DND-41 (cell line): ENCODE data around the gene MRPS23.

Experiments
- ATAC-seq: fragments of 200-7000 bp; cut with Tn5 transposase; 3 replicates; pipeline ENCODE4 v1.9.1; 2021; ENCODE audit warnings: low read depth; ENCODE audit not compliant: insufficient read depth
- DNase-seq: peaks from one replicate; pipeline ENCODE4 v3.0.0-alpha.2; 2020
- H2AFZ ChIP-seq: 2 replicates; pipeline ENCODE4 v1.6.0; 2012; ENCODE audit warnings: low read depth, low read length
- H3K27ac ChIP-seq: 2 replicates; pipeline ENCODE4 v1.5.1; 2012; ENCODE audit warnings: low read length, inconsistent platforms
- H3K27me3 ChIP-seq: fragments of 200-600 bp; sonication (generic); 2 replicates; pipeline ENCODE4 v1.6.0; 2012; ENCODE audit warnings: low read length, mild to moderate bottlenecking, inconsistent platforms; ENCODE audit not compliant: insufficient read depth, poor library complexity
- H3K36me3 ChIP-seq: 2 replicates; pipeline ENCODE4 v1.5.1; 2012; ENCODE audit warnings: low read length, inconsistent platforms; ENCODE audit not compliant: insufficient read depth
- H3K4me1 ChIP-seq: 2 replicates; pipeline ENCODE4 v1.5.1; 2012; ENCODE audit warnings: mild to moderate bottlenecking, low read length; ENCODE audit not compliant: insufficient read depth
- H3K4me2 ChIP-seq: 2 replicates; pipeline ENCODE4 v1.6.0; 2012; ENCODE audit warnings: mild to moderate bottlenecking, moderate library complexity, low read length, inconsistent platforms; ENCODE audit not compliant: insufficient read depth
- H3K4me3 ChIP-seq, 2 experiments: fragments of 200-600 bp in 1 of 2; shearing (Covaris generic) in 1 of 2; 2 replicates each; pipeline ENCODE4 v1.5.1; 2012 to 2016; ENCODE audit warnings: inconsistent platforms in 2 of 2, low read length in 2 of 2, mild to moderate bottlenecking in 2 of 2, low read depth in 1 of 2, moderate library complexity in 1 of 2
- H3K79me2 ChIP-seq: 2 replicates; pipeline ENCODE4 v1.6.0; 2012; ENCODE audit warnings: low read length, inconsistent platforms; ENCODE audit not compliant: insufficient read depth
- H3K9ac ChIP-seq: 2 replicates; pipeline ENCODE4 v1.6.0; 2012; ENCODE audit warnings: low read depth, mild to moderate bottlenecking, inconsistent platforms, low read length, moderate library complexity
- H3K9me3 ChIP-seq: 2 replicates; pipeline ENCODE4 v1.5.1; 2012; ENCODE audit warnings: low read length, moderate library complexity, mild to moderate bottlenecking, inconsistent platforms; ENCODE audit not compliant: insufficient read depth, severe bottlenecking
- H4K20me1 ChIP-seq: 2 replicates; pipeline ENCODE4 v1.6.0; 2012; ENCODE audit warnings: low read length; ENCODE audit not compliant: insufficient read depth
- CTCF ChIP-seq: IDR thresholded peaks from 2 replicates; pipeline ENCODE4 v1.5.1; 2012; ENCODE audit warnings: borderline replicate concordance, low read length, moderate library complexity, mild to moderate bottlenecking; ENCODE audit not compliant: poor library complexity, severe bottlenecking; ENCODE audit errors: extremely low read depth
- EZH2 ChIP-seq: IDR thresholded peaks from 3 replicates; pipeline ENCODE4 v1.6.1; 2012; ENCODE audit warnings: borderline replicate concordance, low read depth, mild to moderate bottlenecking, moderate library complexity, low read length, inconsistent platforms; ENCODE audit not compliant: severe bottlenecking

MRPS23 gene

DNA sequence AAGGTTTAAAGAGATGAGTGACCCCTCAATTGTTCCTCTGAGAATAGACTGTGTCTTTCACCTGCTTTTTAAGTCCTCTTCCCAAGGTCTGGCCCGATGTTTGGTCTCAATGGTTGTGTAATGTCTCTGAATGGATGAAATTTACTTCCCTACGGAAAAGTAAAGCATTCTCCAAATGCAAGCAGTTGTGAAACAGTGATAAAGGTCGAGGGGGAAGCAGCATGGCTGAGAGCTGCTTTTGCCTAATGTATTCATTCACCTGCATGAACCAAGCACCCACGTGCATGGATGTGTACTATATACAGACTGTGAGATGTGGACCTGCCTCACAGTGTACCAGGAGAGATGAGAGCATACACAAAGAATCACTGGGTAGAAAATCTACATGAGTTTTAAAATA is 11.4 kb downstream of the MRPS23 start:
- no peaks in the 10 kb centered on the region; the same call in 1 of the 2 replicates for H4K20me1 ChIP-seq
- peaks cover 1% of the 10 kb centered on the region for H3K4me1 ChIP-seq
- H3K4me2 ChIP-seq, result no peak overlapping the region
- peaks cover 18% of the 10 kb centered on the region for H3K79me2 ChIP-seq
- no peak for ATAC-seq
- no peak overlapping the region for H3K27ac ChIP-seq
- H3K4me3 ChIP-seq, result no peak overlapping the region
- H3K36me3 ChIP-seq, result peaks cover 47% of the 10 kb centered on the region
- H2AFZ ChIP-seq, result no peak overlapping the region
- no peaks in the 10 kb centered on the region for H3K27me3 ChIP-seq
- no peaks in the 10 kb centered on the region for H3K9me3 ChIP-seq
- H3K9ac ChIP-seq, result no peak overlapping the region
- no peak for TF ChIP-seq EZH2
- TF ChIP-seq CTCF, result no peak
- DNase-seq, result no peak

GRCh38 chr17:57835333-57835900 is 14.4 kb downstream of the MRPS23 start:
- Histone ChIP-seq H3K9me3 (no peaks in the 10 kb centered on the region), H3K27ac (no peak overlapping the region), H3K79me2 (no peaks in the 10 kb centered on the region), H4K20me1 (no peaks in the 10 kb centered on the region; the same call in 1 of the 2 replicates), H3K27me3 (no peaks in the 10 kb centered on the region), H3K4me3 (no peak overlapping the region), H3K4me1 (peaks cover 9% of the 10 kb centered on the region), H2AFZ (no peak overlapping the region), H3K36me3 (peaks cover 26% of the 10 kb centered on the region), H3K9ac (no peak overlapping the region), H3K4me2 (no peak overlapping the region)
- TF ChIP-seq CTCF, result no peak
- DNase-seq (no peak), ATAC-seq (no peak)

DNA sequence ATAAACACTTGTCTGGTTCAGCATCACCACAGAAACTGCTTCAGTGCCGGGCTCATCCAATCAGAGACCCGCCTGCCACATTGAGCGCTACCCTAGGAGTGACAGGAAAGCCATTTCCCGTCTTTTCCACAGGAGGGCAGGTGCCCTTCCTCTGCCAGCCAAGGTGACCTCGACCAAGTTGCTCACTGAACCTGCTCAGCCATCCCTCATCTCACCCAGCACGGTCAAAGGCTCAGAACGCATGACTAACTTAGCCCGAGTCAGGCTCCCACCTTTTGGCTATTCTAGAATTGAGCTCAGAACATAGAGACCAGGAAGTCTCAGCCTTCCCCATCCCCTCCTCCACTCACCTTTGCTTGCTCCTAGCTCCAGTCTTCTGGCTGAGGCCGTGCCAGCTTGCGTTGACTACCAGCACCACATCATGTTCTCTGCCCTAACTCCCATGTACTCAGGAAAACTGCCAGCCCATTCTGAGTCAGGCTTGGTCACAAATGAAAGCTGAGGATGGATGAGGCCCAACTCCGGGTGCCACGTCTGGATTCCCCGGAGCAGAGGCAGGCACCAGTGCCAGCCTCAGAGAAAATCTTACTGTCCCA is 15.6 kb downstream of the MRPS23 start:
- DNase-seq (no peak), ATAC-seq (peak; percentile 23; the same call in 1 of the 3 replicates)

More for the DNA sequence above, 15.6 kb downstream of the MRPS23 start:
- no peak overlapping the region for H3K9ac ChIP-seq
- no peaks in the 10 kb centered on the region for H4K20me1 ChIP-seq
- H3K9me3 ChIP-seq, result no peaks in the 10 kb centered on the region
- H3K4me1 ChIP-seq, result peaks cover 9% of the 10 kb centered on the region
- no peak overlapping the region for H3K4me2 ChIP-seq
- H3K27me3 ChIP-seq, result no peaks in the 10 kb centered on the region
- H3K79me2 ChIP-seq, result no peaks in the 10 kb centered on the region
- no peak overlapping the region for H2AFZ ChIP-seq
- H3K27ac ChIP-seq, result no peak overlapping the region
- no peak overlapping the region for H3K4me3 ChIP-seq
- H3K36me3 ChIP-seq, result peaks cover 15% of the 10 kb centered on the region
- TF ChIP-seq CTCF, result no peak
- no peak for TF ChIP-seq EZH2
